ENCODE measurements around the gene TTC17.
"Not testable (repeated sequence)": the region's sequence is repeated elsewhere in the genome, so short reads cannot be mapped to it uniquely, and the experiment has no call there.

TTC17 gene, protein sequence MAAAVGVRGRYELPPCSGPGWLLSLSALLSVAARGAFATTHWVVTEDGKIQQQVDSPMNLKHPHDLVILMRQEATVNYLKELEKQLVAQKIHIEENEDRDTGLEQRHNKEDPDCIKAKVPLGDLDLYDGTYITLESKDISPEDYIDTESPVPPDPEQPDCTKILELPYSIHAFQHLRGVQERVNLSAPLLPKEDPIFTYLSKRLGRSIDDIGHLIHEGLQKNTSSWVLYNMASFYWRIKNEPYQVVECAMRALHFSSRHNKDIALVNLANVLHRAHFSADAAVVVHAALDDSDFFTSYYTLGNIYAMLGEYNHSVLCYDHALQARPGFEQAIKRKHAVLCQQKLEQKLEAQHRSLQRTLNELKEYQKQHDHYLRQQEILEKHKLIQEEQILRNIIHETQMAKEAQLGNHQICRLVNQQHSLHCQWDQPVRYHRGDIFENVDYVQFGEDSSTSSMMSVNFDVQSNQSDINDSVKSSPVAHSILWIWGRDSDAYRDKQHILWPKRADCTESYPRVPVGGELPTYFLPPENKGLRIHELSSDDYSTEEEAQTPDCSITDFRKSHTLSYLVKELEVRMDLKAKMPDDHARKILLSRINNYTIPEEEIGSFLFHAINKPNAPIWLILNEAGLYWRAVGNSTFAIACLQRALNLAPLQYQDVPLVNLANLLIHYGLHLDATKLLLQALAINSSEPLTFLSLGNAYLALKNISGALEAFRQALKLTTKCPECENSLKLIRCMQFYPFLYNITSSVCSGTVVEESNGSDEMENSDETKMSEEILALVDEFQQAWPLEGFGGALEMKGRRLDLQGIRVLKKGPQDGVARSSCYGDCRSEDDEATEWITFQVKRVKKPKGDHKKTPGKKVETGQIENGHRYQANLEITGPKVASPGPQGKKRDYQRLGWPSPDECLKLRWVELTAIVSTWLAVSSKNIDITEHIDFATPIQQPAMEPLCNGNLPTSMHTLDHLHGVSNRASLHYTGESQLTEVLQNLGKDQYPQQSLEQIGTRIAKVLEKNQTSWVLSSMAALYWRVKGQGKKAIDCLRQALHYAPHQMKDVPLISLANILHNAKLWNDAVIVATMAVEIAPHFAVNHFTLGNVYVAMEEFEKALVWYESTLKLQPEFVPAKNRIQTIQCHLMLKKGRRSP

DNA sequence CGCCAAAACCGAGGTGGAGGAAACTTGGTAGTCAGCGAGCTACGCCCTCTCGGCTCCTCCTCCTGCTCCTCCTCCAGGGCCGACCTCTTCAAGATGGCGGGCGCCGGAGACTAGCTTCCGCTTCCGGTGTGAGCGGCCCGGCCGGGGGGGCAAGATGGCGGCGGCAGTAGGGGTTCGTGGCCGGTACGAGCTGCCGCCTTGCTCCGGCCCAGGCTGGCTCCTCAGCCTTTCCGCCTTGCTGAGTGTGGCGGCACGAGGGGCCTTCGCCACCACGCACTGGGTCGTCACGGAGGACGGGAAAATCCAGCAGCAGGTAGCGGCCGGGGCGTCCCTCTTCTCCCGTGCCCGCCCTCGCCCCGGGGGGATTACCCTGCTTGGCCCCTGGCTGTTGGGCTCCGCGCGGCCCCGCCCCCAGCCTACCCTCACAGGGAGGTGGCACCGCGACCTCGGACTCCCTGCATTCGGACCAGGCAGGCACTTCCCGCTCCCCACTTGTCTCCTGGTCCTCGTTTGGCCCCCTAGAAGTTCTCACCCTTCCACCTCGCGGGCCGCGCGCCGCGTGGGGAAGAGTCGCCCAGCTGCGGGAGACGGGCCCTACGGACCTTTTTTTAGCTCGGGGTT, at the start of gene TTC17:
TSS of gene TTC17 (plus strand) at position 120 of the 621 bp plus-strand sequence. CDS start at position 155, 35 bp downstream.
- peak; percentile 96 for DNase-seq (ENCODE audit: low spot score)

- DNase-seq (ENCODE audit: low spot score): peak; percentile 92
These were observed 46.7 kb upstream of the TTC17 start, which contains the start of gene API5 for GRCh38 chr11:43311791-43312607. Gene API5 (plus strand): TSS chr11:43311996. CDS start chr11:43312128, 132 bp downstream.

GRCh38 chr11:43315966-43316365, 42.8 kb upstream of the TTC17 start:
- no peak for DNase-seq (ENCODE audit: low spot score)

- peak; percentile 3 for DNase-seq (ENCODE audit: low spot score)
These were observed 42.3 kb upstream of the TTC17 start for GRCh38 chr11:43316451-43316850.

GRCh38 chr11:43327987-43328386, 30.7 kb upstream of the TTC17 start:
- peak; percentile 48 for DNase-seq (ENCODE audit: low spot score)

- DNase-seq (ENCODE audit: low spot score): no peak
These were observed 30.2 kb upstream of the TTC17 start for GRCh38 chr11:43328482-43328881.

- DNase-seq (ENCODE audit: low spot score): no peak
These were observed 17.6 kb upstream of the TTC17 start for GRCh38 chr11:43341159-43341558.

DNA sequence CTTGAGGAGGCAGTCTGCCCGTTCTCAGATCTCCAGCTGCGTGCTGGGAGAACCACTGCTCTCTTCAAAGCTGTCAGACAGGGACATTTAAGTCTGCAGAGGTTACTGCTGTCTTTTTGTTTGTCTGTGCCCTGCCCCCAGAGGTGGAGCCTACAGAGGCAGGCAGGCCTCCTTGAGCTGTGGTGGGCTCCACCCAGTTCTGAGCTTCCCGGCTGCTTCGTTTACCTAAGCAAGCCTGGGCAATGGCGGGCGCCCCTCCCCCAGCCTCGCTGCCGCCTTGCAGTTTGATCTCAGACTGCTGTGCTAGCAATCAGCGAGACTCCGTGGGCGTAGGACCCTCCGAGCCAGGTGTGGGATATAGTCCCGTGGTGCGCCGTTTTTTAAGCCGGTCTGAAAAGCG, 7.3 kb upstream of the TTC17 start:
- DNase-seq (ENCODE audit: low spot score): not testable (repeated sequence)

- no peak for DNase-seq (ENCODE audit: low spot score)
These were observed 4.4 kb upstream of the TTC17 start for GRCh38 chr11:43354311-43354710.

DNA sequence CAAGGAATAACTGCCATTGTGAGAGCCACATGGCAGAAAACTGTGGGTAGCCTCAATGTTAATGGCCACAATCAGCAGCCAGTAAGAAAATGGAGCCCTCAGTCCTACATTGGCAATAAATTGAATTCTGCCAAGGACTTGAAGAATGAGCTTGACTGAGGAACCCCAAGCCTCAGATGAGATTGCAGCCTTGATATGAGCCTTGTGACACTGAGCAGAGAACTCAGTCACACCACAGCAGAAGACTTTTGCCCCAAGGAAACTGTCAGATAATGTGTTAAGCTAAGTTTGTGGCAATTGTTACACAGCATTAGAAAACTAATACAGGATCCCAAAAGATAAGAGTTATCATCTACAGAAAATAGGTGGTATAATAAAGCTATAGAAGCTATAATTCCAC, 2.4 kb upstream of the TTC17 start:
- no peak for DNase-seq (ENCODE audit: low spot score)

GRCh38 chr11:43358279-43358800, 380 bp upstream of the TTC17 start:
- DNase-seq (ENCODE audit: low spot score): peak; percentile 3

DNA sequence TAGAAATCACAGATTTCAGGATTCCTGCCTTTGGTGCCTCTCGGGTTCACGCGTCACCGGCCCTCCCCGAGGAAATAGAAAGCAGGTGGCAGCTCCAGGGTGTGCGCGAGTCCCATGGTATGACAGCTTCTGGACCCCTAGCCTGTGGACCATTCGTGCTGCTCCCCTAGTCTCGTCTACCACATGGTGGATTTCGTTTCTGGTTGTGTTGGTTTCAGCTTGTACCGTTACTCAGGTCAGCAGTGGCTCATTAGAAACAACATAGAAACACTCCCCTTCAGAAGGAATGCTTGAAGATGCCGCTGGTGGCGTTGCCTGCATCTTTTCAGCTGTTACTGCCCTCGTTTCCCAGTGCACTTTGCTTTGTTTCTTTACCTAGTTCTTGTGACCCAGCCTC, 700 bp downstream of the TTC17 start:
- DNase-seq (ENCODE audit: low spot score): peak; percentile 35

DNA sequence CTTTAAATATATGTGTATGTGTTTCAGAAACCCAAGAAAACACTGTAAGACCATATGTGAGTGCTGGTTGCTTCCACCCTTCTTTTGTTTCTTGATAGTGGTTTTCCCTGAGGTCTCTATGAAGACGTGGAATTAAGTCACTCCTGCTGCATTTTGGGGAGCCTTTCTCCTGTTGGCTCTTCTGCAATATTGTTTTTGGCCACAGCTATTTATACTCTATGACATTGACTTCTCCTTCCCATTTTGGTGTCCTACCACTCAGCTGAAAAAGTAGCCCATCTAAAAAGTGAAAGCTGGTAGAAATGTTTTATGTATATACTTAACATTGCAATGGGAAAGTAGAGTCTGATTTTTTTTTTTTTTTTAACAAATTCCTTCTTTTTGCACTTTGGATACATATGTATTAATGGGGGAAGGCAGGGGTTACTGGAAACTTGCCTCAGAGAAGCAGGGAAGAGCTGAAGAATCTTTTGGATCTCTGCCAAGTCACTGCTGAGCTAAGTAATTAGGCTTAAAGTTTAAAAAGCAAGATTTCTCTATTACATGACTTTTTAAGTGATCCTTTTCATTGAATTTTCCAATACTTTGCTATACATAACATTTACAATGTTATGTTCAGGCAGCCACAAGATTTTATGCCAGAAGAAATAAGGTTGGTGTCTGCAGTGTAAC, 1.8 kb downstream of the TTC17 start:
- DNase-seq (ENCODE audit: low spot score): no peak

- DNase-seq (ENCODE audit: low spot score): peak; percentile 14
These were observed 8.0 kb downstream of the TTC17 start for GRCh38 chr11:43366677-43367076.

DNA sequence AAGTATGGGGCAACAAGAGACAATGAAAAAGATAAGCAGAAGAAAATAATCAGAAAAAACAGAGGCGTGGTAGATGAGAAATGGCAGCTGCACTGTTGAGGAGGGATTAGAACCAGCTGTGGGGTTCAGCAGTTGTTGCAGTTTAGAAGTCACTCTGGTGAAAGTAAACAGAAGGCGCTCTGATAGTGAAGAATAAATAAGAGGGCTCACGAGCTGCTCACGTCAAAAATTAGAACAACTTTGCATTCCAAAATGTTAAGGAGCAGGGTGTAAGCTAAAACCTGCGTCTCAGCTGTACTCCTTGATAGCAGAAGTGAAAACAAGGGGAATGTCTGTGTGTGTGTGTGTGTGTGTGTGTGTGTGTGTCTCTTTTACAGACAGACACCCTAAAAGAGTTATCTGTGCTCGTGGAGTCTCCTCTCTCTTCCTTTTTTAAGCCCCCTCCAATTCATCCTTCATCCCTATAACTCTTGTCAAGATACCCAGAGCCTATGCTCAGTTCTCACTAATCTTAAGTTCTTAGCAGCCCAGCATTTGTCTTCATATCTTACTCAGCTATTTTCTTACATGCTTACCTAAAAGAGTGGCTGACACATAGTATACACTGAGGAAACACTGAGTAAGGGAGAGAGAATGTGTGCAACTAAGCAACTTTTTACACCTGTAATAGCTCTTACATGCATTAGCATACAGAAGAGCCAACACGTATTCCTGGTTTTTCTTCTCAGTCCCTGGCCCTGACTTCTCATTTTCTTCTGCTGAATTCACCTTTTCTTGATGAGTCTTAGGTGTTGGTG, 8.9 kb downstream of the TTC17 start:
- DNase-seq (ENCODE audit: low spot score): no peak

DNA sequence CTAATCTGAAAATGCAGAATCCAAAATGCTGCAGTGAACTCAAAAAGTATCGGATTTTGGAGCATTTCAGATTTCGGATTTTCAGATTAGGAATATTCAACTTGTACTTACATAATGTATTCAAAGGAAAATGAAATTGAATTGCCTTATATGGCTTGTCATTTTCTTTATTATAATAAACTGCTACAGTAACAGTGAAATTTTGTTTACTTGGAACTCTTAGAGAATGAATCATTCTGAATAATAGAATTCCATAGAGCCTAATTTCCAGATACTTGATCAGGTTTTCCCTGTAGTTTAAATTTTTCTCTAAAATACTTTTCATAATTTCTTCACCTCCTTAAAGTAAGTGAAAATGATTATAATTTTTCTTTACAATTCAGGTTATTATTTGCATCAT, 17.3 kb downstream of the TTC17 start:
- DNase-seq (ENCODE audit: low spot score): no peak

GRCh38 chr11:43376594-43376993, 17.9 kb downstream of the TTC17 start:
- DNase-seq (ENCODE audit: low spot score): peak; percentile 54

GRCh38 chr11:43377389-43377788, 18.7 kb downstream of the TTC17 start:
- DNase-seq (ENCODE audit: low spot score): no peak

DNA sequence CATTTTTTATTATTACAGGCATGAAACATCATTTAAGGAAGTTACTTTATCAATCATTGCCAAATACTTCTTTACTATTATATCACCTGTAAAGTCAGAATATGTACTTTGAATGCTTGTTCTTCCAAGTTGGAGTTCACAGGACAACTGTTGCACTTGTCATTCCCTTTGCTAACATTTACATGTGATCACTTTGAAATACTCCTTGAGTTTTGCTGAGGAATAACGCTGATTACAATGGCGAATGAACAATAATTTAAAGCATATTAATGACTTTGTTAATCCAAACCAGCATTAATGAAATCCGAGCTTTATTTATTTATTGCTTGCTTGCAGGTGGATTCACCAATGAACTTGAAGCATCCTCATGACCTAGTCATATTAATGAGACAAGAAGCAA, 20.2 kb downstream of the TTC17 start:
- DNase-seq (ENCODE audit: low spot score): no peak

Measured in AG08395 (cell line).